Thymus (tissue), 11 donors: Measurements from ENCODE around the gene CACNA2D4. TPM values are rescaled to one million over a fixed set of nuclear protein-coding genes. Genes with fewer than 3 reads are reported as not detected.

ENCODE experiments used
- DNase-seq, 9 donors: peaks; one replicate each; pipeline ENCODE4 v3.0.0-alpha.2; 2013; ENCODE audit warnings: low spot score in 9 of 9, low read depth in 6 of 9, missing footprints in 1 of 9
- H3K27ac ChIP-seq, 2 donors: one replicate each; pipeline ENCODE4 v1.5.1; 2013; ENCODE audit warnings: control low read depth in 1 of 2, low read depth in 1 of 2, low read length in 1 of 2, mild to moderate bottlenecking in 1 of 2, moderate library complexity in 1 of 2
- H3K27me3 ChIP-seq, 2 donors: one replicate each; pipeline ENCODE4 v1.5.1; 2013; ENCODE audit warnings: low read length in 1 of 2; ENCODE audit not compliant: control insufficient read depth in 2 of 2, insufficient read depth in 1 of 2
- H3K36me3 ChIP-seq, 2 donors: one replicate each; pipeline ENCODE4 v1.5.1; 2013; ENCODE audit warnings: low read length in 1 of 2, mild to moderate bottlenecking in 1 of 2, moderate library complexity in 1 of 2; ENCODE audit not compliant: control insufficient read depth in 2 of 2, insufficient read depth in 2 of 2
- H3K4me1 ChIP-seq, 2 donors: one replicate each; pipeline ENCODE4 v1.5.1; 2013; ENCODE audit warnings: low read length in 2 of 2; ENCODE audit not compliant: control insufficient read depth in 2 of 2, insufficient read depth in 2 of 2
- H3K4me3 ChIP-seq, 2 donors: one replicate each; pipeline ENCODE4 v1.5.1; 2013; ENCODE audit warnings: low read length in 2 of 2, control low read depth in 1 of 2, mild to moderate bottlenecking in 1 of 2
- H3K9me3 ChIP-seq, 2 donors: one replicate each; pipeline ENCODE4 v1.5.1; 2013; ENCODE audit warnings: low read length in 1 of 2, mild to moderate bottlenecking in 1 of 2; ENCODE audit not compliant: control insufficient read depth in 2 of 2, insufficient read depth in 1 of 2
- WGBS: extraction: QIAGEN DNeasy Blood & Tissue Kit; methylation state at CpG from one replicate; pipeline ENCODE4 v1.1.7; 2013; 5-methylcytosine and 5-hydroxymethylcytosine counted together
- polyA plus RNA-seq: library from polyadenylated mRNA; stranded (reverse); fragments of 200-250 nt; gene quantifications from one replicate; pipeline ENCODE4 v1.2.3, GENCODE V29; 2013
- total RNA-seq: library from RNA; stranded (reverse); fragments of 120-200 nt; gene quantifications from one replicate; pipeline ENCODE4 v1.2.4, GENCODE V29; 2013
- donor health status: healthy.

CACNA2D4 gene
- total and polyA plus RNA-seq, 2 donors: 4.9 to 5.1 TPM

DNA sequence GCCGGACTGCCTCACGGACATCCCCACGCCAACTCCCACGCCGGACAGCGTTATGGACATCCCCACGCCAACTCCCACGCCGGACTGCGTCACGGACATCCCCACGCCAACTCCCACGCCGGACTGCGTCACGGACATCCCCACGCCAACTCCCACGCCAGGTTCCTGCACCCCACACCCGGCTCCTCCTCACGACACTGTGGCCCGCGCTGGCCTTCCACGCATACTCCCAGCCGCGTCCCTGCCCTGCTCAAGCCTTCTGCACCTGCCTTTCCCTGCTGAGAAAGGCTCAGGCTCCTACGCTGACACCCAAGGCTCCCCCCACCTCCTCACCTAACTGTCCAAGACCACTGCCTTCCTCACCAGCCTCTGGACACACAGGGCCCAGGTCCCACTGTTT lies 9.7 kb downstream of the CACNA2D4 start:
- Histone ChIP-seq H3K4me3 (no peak overlapping the region), H3K9me3 (peaks cover 3 to 9% of the 10 kb centered on the region in 2 donors), H3K27ac (no peak overlapping the region), H3K27me3 (peaks cover 3 to 16% of the 10 kb centered on the region in 2 donors), H3K4me1 (peaks cover 0 to 26% of the 10 kb centered on the region in 2 donors), H3K36me3 (no peaks in the 10 kb centered on the region)
- no peak for DNase-seq
- WGBS: 97% methylated on average over 26 of the region's 26 CpGs

DNA sequence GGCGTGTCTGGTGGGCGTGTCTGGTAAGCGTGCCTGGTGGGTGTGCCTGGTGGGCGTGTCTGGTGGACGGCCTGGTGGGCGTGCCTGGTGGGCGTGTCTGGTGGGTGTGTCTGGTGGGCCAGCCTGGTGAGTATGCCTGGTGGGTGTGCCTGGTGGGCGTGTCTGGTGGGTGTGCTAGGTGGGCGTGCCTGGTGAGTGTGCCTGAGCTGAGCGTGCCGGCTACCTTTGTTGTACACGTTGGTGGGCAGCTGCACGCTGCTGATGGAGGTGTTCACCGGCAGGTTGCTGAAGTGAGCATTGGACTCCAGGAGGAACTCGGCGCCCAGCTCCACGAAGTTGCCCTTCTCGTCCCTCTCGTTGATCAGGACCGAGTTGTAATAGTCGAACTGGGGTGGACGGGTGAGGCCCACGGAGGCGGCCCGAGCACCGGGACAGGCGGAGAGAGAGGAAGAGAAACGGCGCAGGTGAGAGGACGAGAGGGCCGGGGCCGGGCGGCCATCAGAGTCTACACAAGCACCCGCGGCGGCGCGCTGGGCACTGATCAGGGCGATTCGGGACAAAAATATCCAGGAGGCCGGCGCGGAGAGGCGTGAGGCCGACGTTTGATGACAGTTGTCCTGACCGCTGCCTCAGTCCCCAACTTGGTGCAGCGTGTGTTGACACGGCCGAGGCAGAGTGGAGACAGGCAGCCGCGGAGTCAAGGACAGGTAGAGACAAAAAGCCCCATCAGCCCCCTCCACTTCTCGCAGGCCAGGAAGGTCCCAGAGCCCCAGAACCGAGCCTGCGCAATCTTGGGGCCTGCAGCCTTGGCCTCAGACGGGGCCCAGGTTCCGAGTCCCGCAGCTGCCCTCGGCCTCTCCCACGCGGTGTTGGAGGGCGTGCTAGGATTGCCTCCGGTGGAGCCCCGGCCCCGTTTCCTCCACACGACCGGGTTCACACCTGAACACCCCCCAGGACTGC lies 10.5 kb downstream of the CACNA2D4 start:
- no peak overlapping the region for H3K4me3 ChIP-seq
- H3K27ac ChIP-seq: no peak overlapping the region
- 37% methylated on average over 67 of the region's 67 CpGs for WGBS
- H3K36me3 ChIP-seq: no peaks in the 10 kb centered on the region
- H3K27me3 ChIP-seq: peaks cover 3 to 16% of the 10 kb centered on the region in 2 donors
- peaks cover 3 to 9% of the 10 kb centered on the region in 2 donors for H3K9me3 ChIP-seq
- no peak for DNase-seq
- peaks cover 0 to 20% of the 10 kb centered on the region in 2 donors for H3K4me1 ChIP-seq

DNA sequence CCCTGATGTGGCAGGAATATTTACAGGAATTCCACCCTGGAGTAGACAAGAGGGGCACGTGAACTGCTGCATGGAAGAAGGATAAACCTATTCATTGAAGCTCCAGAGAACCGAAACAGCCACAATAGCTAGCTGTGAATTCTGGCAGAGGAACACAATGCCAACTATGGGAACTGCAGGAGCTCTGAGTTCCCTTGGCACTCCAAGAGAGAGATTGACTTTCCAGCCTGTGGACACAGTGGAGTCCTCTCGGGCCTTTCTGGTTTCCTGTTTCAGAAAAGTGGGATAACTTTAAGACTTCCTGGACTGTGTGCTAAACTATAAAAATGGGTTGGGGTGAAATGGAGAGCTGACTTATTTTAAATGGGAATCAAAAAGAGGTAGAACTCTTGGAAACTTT lies 11.9 kb downstream of the CACNA2D4 start:
- Histone ChIP-seq H3K9me3 (peaks cover 3 to 9% of the 10 kb centered on the region in 2 donors), H3K4me1 (peaks cover 0 to 8% of the 10 kb centered on the region in 2 donors), H3K36me3 (no peaks in the 10 kb centered on the region), H3K27ac (no peak overlapping the region), H3K4me3 (no peak overlapping the region), H3K27me3 (peaks cover 3 to 16% of the 10 kb centered on the region in 2 donors)
- 57% methylated on average over 3 of the region's 3 CpGs for WGBS
- no peak for DNase-seq

DNA sequence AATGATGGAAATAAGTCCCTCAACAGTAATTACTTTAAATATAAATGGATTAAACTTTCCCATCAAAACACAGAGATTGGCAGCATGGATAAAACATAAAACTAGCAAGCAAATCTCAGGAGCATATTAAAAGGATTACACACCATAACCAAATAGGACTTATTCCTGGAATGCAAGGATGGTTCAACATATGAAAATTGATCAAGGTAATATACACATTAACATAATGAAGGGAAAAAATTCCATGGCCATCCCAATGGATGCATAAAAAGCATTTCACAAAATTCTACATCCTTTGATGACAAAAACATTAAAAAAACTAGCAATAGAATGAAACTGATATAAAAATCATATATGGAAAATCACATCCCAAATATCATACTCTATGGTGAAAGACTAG lies 13.6 kb downstream of the CACNA2D4 start:
- Histone ChIP-seq H3K9me3 (peaks cover 3 to 9% of the 10 kb centered on the region in 2 donors), H3K27me3 (peaks cover 3 to 16% of the 10 kb centered on the region in 2 donors), H3K27ac (no peak overlapping the region), H3K4me3 (no peak overlapping the region), H3K4me1 (peaks cover 0 to 3% of the 10 kb centered on the region in 2 donors), H3K36me3 (no peaks in the 10 kb centered on the region)
- DNase-seq: no peak

DNA sequence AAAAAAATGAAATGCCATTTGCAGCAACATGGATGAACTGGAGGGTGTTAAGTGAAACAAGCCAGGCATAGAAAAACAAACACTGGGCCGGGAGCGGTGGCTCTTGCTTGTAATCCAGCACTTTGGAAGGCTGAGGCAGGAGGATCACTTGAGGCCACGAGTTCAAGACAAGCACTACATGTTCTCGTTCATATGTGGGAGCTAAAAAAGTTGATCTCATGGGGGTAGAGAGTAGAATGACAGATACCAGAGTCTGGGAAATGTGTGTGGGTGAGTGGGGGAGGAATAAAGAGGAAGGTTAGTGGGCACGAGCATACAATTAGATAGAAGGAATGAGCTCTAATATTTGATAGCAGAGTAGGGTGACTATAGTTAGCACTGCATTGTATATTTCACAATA lies 21.5 kb downstream of the CACNA2D4 start:
- Histone ChIP-seq H3K27me3 (no peaks in the 10 kb centered on the region), H3K27ac (no peak overlapping the region), H3K9me3 (no peaks in the 10 kb centered on the region), H3K4me3 (no peak overlapping the region), H3K4me1 (no peaks in the 10 kb centered on the region), H3K36me3 (no peaks in the 10 kb centered on the region)
- no peak for DNase-seq
- WGBS: 91% methylated on average over 5 of the region's 5 CpGs

DNA sequence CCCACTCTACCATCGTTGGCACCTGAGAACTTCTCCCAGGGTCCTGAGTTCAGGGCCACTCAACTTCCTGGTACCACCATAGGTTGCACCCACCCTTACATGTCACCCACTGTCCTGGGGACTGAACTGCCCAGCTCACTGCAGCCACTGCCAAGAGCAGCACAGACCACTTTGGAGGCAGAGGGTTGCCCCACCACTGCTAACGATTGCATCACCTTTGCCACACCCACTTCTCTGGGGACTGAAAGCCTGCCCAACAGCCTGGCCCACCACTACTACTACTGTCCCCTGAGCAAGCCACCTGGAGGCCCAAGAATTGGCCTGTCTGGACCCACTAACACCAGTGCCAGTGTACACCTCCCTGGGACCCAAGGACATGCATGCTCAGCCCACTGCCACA lies 27.6 kb downstream of the CACNA2D4 start:
- H3K27ac ChIP-seq: no peak overlapping the region
- H3K27me3 ChIP-seq: no peaks in the 10 kb centered on the region
- WGBS: 97% methylated on average over 2 of the region's 2 CpGs
- no peak for DNase-seq
- H3K36me3 ChIP-seq: no peaks in the 10 kb centered on the region
- no peaks in the 10 kb centered on the region for H3K4me1 ChIP-seq
- peaks cover 0 to 8% of the 10 kb centered on the region in 2 donors for H3K9me3 ChIP-seq
- no peak overlapping the region for H3K4me3 ChIP-seq

DNA sequence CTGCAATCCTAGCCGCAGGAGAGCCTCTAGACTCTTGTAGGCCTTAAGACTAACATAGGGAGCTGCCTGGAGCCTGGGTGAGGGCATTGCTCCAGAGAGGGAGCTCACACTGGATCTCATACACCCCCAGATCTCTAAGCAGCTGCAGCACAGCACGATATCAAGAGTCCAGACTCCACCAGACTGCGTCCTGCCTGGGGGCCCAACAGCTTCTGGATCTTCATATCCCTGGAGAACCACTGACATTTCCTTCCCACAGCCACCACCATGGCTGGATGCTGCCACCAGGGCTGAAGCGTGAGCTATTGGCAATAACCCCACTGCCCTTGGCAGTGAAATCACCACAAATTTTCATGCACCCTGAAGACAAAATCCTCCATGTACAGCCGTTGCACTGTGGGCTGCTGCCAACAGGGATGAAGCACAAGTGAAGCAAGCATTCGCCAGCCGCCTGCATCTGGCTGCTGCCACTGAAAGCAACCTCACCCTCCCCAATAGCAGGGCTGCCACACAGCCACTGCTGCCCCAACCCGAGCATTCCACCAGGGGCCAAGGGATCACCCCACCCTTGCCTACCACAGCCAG lies 28.2 kb downstream of the CACNA2D4 start:
- H3K4me3 ChIP-seq: no peak overlapping the region
- no peak for DNase-seq
- no peaks in the 10 kb centered on the region for H3K27me3 ChIP-seq
- H3K4me1 ChIP-seq: no peaks in the 10 kb centered on the region
- no peak overlapping the region for H3K27ac ChIP-seq
- no peaks in the 10 kb centered on the region for H3K36me3 ChIP-seq
- H3K9me3 ChIP-seq: peaks cover 0 to 8% of the 10 kb centered on the region in 2 donors
- 97% methylated on average over 8 of the region's 8 CpGs for WGBS

DNA sequence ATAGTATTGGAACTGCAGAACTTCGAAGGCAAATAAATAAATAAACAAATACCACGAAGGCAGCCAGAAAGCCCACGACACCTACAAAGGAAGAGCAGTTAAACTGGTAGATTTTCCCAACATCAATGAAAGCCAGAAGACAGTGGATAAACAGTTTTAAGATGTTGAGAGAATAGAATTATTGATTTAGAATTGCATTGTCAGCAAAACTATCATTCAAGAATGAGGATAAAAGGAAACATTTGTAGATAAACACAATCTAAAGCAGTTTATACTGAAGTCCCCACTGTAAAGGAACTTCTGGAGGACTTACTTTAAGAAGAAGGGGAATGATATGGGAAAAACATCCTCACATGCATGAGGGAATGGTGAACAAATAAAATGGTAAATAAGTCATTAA lies 29.5 kb downstream of the CACNA2D4 start:
- Histone ChIP-seq H3K9me3 (peaks cover 0 to 8% of the 10 kb centered on the region in 2 donors), H3K27me3 (no peaks in the 10 kb centered on the region), H3K4me3 (no peak overlapping the region), H3K4me1 (no peaks in the 10 kb centered on the region), H3K36me3 (no peaks in the 10 kb centered on the region), H3K27ac (no peak overlapping the region)
- DNase-seq: no peak
- WGBS: 94% methylated on average over 3 of the region's 3 CpGs

DNA sequence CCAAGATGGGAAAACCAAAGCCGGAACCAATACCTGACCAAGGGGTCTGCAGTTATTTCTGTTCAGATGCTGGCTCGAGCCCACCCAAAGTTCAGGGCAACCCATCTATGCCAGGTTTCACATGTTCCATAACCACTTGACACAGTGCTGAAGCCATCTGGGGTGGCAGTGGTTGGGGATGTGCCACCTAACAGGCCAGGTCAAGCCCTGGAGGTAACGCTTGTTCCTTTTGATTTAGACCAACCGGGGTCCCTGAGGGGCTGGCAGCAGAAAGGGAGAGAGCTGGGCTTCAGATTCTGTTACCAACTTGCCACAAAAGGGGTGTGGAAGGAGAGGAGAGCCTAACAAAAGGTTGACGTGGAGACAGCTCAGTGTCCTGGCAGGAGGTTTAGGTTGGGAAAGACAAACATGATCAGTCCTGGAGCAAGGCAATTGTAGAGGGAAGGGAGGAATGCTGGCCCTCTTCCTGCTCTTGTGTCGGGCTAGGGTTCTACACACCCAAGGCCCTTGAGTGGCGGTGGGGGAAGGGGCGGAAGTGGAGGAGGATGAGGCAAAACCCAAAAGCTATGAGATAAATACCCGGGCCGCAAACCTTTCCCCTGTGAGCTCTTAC lies 31.9 kb downstream of the CACNA2D4 start:
- H3K27me3 ChIP-seq: no peaks in the 10 kb centered on the region
- 96% methylated on average over 10 of the region's 10 CpGs for WGBS
- H3K4me1 ChIP-seq: no peaks in the 10 kb centered on the region
- H3K4me3 ChIP-seq: no peak overlapping the region
- H3K9me3 ChIP-seq: peaks cover 0 to 8% of the 10 kb centered on the region in 2 donors
- DNase-seq: no peak
- no peak overlapping the region for H3K27ac ChIP-seq
- no peaks in the 10 kb centered on the region for H3K36me3 ChIP-seq
